ENCODE data around the gene HPCA.

Gene HPCA

DNA sequence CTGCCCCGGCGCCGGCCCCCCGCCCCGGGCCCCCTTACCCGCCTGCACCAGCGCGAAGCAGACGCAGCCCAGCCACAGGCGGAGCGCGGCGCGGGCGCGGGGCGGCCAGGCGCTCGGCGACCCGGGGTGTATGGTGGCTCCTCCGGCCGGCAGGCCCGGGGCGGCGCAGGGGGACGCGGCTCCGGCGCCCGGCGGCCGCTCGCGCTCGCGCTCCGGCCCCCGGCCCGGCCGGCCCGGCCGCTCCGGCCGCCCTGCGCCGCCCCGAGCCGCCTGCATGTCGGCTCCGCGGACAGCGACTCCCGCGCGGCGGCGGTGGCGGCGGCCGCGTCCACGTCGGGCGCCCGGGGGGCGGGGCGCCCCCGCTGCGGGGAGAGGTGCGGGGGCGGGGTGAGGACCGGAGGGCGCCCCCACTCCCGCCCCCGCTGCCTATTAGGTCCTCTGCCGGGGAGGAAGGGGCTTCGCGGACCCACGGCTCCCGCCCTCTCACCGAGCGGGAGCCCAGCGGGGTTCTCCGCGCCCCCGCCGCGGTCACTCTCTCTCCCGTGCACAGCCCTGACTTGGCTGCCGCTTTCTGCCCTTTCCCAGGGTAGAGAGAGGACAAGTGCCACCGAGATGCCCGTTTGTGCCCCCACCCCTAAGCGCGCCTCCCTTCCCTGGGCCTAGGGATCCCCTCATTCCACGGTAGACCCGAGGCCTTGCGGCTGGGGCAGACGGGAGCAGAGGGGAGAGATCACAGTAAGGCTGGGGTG, 15.5 kb upstream of the HPCA start, which contains the start of gene FNDC5:
Gene FNDC5 (minus strand): TSS at position 298 of the 749 bp plus-strand sequence.
- no peak for DNase-seq (ENCODE audit: low read depth in 2 of 3, low spot score in 2 of 3)

DNA sequence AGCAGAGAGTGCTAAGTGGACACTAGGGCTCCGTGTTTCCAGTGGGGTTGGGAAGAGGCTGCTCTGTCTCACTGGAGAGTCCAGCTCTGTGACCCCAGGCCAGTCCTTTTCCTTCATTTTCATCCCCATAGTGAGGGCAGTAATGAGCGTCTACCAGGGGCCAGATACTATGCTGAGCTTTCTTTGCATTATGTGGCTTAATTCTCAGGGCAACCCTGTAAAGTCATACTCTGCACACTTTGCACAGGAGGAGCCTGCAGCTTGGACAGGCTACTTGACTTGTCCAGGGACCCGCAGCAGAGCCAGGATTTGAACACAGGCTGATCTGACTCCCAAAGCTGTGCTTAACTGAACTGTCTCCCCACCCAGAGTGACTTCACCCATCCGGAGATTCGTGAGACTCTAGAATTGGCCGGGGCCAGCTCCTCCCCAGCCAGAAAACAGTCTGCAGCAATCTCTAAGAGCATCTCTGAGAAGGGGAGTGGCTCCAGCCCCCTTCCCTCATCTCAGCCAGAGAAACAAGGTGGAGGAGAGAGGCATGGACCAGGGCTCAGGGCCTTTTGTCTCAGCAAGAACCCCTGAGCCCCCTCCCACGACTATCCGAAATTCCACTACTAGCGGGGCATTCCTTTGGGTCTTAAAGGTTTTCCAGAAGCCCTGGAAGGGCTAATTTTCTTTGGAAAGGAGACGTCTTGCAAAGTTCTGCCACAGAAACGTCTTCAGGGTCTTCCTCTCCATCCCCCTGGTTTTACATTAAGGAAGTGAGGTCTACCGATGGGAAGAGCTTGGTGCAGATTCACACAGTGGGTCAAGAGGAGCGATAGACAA, 14.7 kb upstream of the HPCA start:
- no peak for DNase-seq (ENCODE audit: low read depth in 2 of 3, low spot score in 2 of 3)

DNA sequence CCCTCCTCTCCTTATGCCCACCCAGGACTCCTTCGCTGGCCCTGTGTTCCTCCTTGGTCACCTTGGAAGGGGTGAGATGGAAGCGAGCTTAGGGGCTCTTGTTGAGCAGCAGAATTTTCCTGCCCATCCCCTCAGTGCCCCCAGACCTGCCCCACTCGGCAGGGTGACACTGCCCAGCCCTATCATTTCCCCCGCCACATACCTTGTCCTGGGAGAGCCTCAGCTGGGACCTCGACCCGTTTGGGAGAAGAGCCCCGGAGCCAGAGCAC, 14.2 kb upstream of the HPCA start:
- no peak for DNase-seq (ENCODE audit: low read depth in 2 of 3, low spot score in 2 of 3)

DNA sequence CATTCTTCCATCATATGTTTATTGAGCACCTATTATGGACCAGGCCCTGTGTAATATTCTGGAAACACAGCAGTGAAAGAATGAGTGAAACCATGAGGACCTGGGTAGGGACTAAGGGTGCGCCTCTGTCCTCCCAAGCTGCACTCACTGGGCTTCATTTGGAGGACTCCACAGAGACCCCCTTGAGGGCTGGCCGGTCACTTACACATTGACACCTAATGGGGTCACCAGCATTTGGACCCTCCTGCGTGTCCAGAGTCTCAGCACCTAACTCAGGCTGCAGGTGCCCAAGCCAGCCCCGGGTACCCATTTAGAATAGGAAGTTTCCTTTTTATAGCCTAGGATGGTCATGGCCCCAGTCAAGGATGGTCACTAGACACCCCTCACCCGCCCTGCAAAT, 12.8 kb upstream of the HPCA start:
- DNase-seq (ENCODE audit: low read depth in 2 of 3, low spot score in 2 of 3), result no peak

DNA sequence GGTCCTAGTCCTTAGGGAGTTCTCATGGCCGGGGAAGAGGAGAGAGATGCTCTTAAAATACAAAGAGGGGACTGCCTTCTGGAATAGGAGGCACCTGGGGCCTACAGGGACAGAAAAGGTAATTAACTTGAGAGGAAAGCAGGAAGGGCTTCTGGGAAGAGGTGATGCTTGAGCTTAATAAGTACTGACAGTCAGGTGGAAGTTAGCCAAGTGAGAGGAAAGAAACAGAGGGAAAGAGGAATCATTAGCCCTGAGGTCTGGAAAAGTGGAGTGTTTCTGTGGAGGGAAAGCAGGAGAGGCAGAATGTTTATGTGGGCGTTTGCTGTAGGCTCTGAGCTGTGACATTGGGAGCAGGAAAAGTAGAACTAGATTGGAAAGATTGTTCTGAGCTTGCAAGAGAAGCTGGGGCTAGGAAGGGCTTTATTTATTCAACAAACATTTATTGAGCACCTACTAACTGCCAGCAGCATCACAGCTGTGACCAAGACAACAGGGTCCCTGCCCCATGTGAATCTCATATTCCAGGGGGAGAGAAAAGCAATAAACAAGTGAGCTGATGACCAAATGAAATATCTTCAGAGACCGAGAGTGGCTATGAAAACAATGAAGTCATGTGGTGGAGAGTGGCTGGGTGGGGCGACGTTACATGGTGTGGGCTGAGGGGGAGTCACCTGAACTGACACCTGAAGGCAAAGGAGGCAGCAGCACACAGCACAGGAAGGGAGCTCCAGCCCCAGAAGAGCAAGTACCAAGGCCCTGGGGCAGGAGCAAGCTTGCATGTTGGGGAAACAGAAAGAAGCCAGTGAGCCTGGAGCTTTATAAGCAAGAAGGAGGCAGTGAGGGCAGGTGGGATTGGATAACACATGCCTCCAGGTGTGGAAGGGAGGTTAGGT, 11.2 kb upstream of the HPCA start:
- no peak for DNase-seq (ENCODE audit: low read depth in 2 of 3, low spot score in 2 of 3)

DNA sequence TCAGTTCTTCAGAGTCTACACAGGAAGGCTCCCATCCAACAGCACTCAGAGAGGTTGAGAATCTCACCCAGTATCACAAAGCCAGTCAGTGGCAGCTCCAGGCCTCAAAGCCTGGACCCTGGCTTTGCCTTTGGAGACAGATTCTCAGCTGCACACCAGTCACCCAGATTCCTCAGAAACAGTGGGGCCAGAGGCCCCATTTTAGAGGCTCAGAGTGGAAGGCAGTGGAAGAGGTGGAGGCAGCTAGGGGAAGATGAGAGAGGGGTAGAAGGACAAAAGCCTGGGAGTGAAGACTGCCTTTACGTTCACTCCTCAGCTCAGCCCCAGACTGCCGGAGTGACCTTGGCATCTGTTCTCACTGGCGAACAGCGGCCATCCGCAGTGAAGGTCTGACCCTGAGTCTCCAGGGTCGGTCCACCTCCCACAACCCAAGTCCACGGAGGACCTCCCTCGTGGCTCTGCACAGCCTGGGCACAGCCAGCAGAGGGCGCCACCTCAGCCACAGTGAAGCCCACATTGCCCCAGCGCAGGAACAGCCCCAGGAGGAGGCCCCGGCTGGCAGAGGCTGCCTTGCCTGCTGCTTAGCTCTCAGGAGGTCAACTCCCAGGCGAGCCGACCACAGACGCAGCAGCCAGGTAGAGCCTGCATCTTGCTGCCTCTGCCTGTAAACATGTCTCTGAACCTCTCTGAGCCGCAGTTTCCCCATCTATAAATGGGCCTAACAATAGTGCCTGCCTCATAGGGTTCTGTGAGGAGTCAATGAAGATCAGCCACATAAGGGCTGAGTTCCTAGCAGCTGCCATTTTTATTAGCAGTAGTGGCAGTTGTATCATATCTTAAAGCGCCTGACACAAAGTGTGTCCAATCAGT, 9.7 kb upstream of the HPCA start:
- DNase-seq (ENCODE audit: low read depth in 2 of 3, low spot score in 2 of 3), result no peak

DNA sequence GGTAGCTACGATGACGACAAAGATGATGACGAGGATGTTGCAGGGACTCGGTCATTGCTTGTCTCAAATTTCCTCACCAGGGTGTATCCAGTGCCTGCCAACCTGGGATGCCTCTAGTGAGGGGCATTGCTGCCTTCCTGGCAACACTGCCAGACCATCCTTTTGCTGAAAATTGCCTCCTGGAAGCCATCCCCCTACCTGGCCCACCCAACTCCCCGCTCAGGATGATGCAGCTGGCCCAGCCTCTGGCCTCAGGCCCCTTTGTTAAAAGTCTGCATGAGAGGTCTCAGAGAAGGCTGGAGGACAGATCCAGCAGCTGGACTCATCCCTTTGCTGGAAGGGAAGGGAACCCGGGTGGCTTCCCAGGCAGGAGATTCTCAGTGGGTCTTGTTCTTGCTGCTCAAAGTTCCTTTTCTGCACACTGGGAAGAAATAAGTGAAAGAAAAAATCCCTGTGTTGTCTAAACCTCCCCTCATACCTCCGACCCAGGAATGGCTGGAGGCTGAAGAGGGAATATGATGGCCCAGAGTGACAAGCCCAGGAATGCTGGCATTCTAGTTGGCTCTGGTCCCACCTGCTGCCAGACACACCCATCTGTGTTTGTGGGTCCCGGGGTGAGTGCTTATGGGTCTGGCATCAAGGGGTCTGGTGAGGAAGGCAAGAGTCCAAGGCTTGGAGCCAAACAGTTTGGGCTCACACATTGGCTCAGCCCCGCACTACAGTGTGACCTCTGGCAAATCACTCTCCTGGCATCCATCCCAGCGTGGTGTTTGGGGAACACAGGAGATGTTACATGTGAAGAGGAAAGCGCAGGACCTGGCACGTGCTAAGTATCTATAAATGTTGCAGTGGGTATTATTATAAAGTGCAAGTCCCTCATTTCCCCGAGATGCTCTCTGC, 8.8 kb upstream of the HPCA start:
- no peak for DNase-seq (ENCODE audit: low read depth in 2 of 3, low spot score in 2 of 3)

DNA sequence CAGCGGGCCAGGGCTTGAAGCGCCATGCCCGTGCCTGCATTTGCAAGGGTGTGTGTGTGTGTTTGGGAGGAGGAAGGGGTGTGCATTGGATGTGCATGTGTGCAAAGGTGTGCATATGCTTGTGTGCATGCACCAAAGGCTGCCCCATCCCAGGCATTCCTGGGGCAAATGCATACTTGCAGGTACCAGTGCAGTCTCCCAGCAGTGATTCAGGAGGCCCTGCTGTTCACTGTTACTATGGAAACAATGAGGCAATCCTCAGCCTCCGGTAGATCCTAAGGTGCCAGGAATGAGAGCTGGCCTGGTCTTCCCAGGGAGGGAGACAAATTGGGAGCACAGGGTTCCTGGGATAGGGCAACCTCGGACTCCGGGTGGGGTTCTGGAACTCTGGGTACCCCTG, 8.1 kb upstream of the HPCA start:
- no peak for DNase-seq (ENCODE audit: low read depth in 2 of 3, low spot score in 2 of 3)

DNA sequence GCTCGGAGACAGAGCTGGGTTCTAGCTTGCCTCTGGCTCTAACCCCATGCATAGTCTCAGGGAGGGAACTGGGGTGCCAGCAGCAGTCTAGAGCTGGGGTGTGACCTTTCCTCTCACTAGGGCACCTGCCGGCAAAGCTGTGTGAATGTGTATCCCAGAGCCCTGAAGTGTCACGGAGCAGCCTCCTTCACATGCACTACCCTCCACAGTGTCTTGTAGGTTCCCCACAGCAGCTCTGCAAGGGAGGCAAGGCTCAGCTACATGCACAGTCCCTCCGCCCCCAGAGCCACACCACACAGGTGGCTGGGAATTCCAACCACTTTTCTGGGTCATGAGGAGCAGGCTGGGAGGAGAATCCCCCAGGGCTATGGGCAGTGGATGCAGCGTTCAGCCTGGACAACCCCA, 7.7 kb upstream of the HPCA start:
- no peak for DNase-seq (ENCODE audit: low read depth in 2 of 3, low spot score in 2 of 3)

DNA sequence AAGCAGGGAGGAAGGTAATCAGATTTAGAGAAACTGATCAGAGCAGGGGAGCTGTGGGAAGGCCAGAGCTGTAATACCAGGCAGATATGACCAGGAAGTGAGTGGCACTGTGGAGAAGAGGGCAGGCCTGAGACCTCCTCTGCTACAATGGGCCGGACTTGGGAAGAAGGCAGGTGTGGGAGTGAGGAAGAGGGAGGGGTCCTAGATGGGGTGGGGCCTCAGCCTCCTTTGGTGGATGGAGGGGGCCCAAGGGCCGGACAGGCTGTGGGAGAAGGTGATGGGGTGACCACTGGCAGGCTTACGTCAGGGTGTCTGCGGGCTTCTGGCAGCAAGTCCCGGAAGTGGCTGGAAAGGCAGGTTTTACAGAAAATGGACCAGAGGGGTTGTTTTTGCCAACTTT, 5.0 kb upstream of the HPCA start:
- DNase-seq (ENCODE audit: low read depth in 2 of 3, low spot score in 2 of 3), result no peak

DNA sequence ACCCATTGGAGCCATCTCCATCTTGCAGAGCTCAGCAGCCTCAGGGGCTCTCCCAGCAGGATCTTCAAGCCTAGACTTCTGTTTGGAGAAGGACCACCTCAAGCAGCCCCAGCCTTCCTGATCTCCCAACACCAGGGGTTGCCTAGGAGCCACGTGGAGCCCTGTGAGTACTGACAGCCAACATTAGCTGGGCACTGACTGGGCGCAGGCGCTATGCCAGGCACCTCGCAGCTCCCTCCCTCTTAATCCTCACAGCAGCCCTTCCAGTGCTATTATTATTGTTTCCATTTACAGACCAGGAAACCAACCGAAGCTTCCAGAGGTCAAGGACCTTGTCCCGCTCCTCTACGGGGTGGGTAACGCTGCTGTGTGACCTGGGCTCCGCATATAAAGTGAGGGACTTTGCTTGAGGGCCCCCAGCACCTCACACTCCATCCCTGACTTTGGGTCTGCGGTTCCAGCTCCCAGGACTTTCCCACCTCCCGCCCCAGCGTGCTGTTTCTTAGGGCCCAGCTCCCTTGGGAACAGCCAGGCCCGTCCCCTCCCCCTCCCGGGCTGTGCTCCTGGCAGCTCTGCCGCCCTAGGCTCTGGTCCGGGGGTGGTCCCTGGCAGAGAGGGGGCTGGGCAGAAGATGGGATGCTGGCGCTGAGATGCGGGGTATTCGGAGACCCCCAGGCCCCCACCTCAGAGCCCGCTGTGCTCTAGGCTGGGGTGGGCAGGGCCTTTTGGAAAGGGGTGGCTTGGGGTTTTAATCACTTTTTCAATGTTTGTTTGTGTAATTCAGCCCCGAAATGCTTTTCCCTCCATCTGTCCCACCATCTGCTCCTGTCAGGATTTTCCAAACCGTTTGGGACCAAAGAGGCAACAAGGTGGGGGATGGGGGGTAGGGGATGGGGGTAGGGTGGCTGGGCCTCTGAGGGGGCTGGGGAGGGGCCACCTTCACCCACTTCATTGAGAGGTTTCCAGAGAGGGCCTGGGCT, 4.1 kb upstream of the HPCA start:
- DNase-seq (ENCODE audit: low read depth in 2 of 3, low spot score in 2 of 3), result no peak

DNA sequence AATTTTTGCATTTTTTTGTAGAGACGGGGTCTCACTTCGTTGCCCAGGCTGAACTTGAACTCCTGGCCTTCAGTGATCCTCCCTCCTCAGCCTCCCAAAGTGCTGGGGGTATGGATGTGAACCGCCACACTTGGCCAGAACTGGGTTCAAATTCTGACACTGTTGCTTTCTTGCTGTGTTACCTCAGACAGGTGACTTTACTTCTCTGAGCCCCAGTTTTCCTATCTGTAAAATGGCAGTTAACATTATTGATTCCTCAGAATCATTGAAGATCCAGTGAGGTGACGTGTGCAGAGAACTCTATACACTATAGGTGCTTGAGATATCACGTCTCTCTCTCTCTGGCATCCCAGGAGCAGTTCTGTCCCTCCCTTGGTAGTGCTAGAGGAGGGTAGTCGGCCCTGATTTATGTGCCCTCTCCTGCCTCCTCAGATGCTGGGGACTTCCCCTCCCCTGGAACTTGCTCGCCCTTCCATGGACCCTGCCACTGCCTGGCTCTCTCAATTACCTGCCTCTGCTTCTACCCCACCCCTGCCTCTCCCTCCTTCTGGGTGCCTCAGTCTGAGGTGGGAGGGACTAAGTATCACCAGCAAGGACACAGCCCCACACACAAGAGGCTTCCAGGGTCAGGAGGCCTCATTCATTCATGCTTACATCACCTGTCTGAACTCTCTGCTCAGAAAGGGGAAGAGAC, 2.8 kb upstream of the HPCA start:
- DNase-seq (ENCODE audit: low read depth in 2 of 3, low spot score in 2 of 3), result no peak

DNA sequence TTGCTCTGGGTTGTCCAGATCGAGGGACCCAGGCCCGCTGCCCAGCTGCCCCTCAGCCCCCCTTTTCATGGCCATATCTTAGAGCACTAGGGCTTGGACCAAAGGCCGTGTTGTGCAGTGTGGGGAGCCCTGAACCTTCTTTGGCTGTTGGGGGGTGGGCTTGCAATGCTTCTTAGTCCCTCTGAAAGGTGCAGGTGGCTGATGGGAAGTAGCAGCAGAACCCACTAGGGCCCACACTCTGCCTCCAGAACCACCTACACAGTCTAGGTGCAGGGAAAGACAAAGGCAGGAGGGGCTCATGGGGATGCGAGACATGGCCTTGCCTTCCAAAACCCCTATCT, 2.3 kb upstream of the HPCA start:
- DNase-seq (ENCODE audit: low read depth in 2 of 3, low spot score in 2 of 3), result no peak

DNA sequence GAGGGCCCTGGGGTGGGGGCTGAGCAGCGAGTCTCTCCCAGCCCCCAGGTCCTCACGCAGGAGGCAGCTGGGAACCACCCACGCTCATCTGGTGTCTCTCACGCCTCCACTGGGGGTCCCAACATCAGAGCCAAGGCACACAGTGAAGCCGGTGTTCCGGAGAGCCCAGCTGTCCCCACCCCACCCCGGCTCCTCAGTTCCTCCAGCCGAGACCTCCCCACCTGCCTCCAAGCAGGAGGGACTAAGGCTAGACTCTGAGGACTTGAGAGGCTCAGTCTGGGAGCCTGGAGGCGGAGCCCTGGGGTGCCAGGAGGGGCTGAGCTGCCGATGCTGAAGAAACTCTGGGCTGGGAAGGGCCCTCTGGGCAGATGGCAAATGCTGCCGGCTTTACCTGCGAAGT, 1.6 kb upstream of the HPCA start:
- no peak for DNase-seq (ENCODE audit: low read depth in 2 of 3, low spot score in 2 of 3)

DNA sequence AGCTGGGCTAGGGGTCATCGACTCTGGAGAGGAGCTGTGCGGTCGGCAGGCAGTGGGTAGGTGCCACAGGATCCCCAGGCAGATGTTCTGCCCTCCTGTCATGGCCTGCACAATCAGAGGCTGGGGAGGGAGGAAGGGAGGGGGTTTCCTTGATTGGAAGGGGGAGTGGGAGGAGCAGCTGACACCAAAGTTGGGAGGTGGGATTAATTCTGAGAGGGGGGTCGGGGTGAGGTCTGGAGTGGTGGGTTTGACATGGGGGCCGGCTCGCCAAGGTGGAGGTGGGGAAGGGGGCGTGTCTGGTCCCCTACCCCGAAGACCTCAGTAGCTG, 651 bp upstream of the HPCA start:
- no peak for DNase-seq (ENCODE audit: low read depth in 2 of 3, low spot score in 2 of 3)

DNA sequence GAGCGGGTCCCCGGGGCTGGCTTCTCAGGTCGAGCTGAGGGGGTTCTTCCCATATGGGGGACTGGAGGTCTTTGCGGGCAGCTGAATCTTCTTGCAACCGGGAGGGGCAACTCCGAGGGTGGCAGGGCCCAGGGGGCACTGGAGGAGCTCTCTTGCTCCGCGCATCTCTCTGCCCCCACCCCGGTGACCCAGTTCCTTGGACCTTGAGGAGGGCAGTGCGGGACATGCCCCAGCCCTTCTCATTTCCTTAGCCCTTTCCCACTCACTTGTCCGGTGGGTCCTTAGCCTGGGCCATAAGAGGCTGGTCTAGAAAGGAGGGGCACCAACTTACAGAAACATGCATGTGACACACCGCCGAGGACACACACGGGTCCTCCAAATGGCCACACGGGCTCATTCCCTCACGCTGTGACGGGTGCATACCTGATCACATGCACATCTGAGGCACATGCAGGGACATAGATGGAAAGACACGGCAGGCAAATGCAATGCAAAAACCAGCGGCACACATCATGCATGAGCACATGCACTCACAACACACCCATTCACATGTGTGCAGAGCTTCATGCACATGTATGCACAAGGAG, 630 bp downstream of the HPCA start:
- no peak for DNase-seq (ENCODE audit: low read depth in 2 of 3, low spot score in 2 of 3)

DNA sequence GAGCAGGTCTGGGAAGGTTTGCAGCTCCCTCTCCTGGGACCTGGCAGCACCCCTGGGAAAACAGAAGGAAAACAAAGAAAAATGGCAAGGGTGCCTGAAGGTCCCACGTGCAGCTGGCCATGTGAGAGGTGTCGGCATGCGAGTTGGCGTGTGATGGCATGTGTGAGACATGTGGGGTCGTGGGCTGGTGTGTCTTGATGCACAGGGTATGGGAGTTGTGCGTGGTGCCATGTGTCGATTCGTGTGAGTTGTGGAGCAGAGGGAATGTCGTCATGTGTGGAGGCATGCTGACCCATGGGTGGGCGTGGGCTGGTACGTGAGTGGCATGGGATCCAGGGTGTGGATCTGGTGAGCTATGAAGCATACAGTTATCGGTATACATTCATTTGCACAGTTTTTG, 1.3 kb downstream of the HPCA start:
- DNase-seq (ENCODE audit: low read depth in 2 of 3, low spot score in 2 of 3), result no peak

DNA sequence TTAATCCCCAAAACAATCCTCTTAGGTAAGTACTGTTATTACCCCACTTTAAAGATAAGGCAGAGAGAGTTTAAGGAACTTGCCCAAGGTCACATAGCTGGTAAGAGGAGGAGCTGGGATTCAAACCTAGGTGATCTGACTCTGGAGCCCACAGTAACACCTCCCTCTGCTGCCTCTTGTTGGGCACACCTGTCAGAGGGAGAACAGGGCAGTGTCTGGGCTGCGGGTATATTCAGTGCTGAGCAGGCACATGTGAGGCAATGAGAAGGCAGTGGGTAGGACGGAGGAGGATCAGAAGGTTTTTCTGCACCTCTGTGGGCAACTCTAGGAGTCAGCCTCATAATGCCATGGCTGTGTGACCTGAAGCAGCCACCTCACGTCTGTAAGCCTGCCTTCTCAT, 1.8 kb downstream of the HPCA start:
- DNase-seq (ENCODE audit: low read depth in 2 of 3, low spot score in 2 of 3), result no peak

All from activated CD8-positive, alpha-beta memory T cell treated with anti-CD3 and anti-CD28 coated beads for 48 hours (primary cell).